Epithelial cell of proximal tubule (primary cell): ENCODE measurements around the gene ZFP42. TPM values are rescaled to one million over a fixed set of nuclear protein-coding genes. Genes with fewer than 3 reads are reported as not detected.

Source experiments
- DNase-seq: peaks from one replicate; pipeline ENCODE4 v3.0.0-alpha.2; 2011; ENCODE audit warnings: low read depth
- H3K4me3 ChIP-seq: 2 replicates; pipeline ENCODE4 v1.5.1; 2011; ENCODE audit warnings: low read depth, mild to moderate bottlenecking, low read length
- CTCF ChIP-seq: conservative IDR thresholded peaks from 2 replicates; pipeline ENCODE4 v1.5.1; 2012; ENCODE audit warnings: low read depth, mild to moderate bottlenecking, low read length
- total RNA-seq: library from RNA; depleted of rRNA; stranded (reverse); fragments of >200 nt; gene quantifications from 2 replicates; pipeline ENCODE4 v1.2.3, GENCODE V29; 2015

Gene ZFP42
- total RNA-seq, 1 donor from 2014 or later, result 1.8 TPM

- no peak for TF ChIP-seq CTCF
- DNase-seq, result no peak
- no peak overlapping the region for H3K4me3 ChIP-seq
Measured at GRCh38 chr4:188005561-188005960, 10.0 kb downstream of the ZFP42 start.

- no peak for TF ChIP-seq CTCF
- H3K4me3 ChIP-seq, result no peak overlapping the region
- no peak for DNase-seq
Measured at GRCh38 chr4:188006285-188006848, 10.8 kb downstream of the ZFP42 start.

- DNase-seq, result no peak
- TF ChIP-seq CTCF, result no peak
- H3K4me3 ChIP-seq, result no peak overlapping the region
Measured at GRCh38 chr4:188008377-188008776, 12.8 kb downstream of the ZFP42 start.

GRCh38 chr4:188012426-188012945 is 16.9 kb downstream of the ZFP42 start:
- DNase-seq, result no peak
- H3K4me3 ChIP-seq, result no peak overlapping the region
- no peak for TF ChIP-seq CTCF

GRCh38 chr4:188015025-188015940 is 19.7 kb downstream of the ZFP42 start:
- no peak for TF ChIP-seq CTCF
- no peak for DNase-seq
- no peak overlapping the region for H3K4me3 ChIP-seq

- no peak for TF ChIP-seq CTCF
- H3K4me3 ChIP-seq, result no peak overlapping the region
- DNase-seq, result no peak
Measured at GRCh38 chr4:188016754-188017153, 21.2 kb downstream of the ZFP42 start.

GRCh38 chr4:188018262-188018661 is 22.7 kb downstream of the ZFP42 start:
- DNase-seq, result no peak
- H3K4me3 ChIP-seq, result no peak overlapping the region
- TF ChIP-seq CTCF, result no peak
